NCI-H128 (cell line): ENCODE data around the gene NPTN.
"Not testable (repeated sequence)": the region's sequence is repeated elsewhere in the genome, so short reads cannot be mapped to it uniquely, and the experiment has no call there.

ENCODE experiments used
- DNase-seq: peaks from one replicate; lab custom pipeline; 2025; ENCODE audit not compliant: unreplicated experiment; lab: John Stamatoyannopoulos, UW

Gene NPTN

GRCh38 chr15:73633111-73633990, at the start of gene NPTN:
Gene NPTN, minus strand, starts transcription at chr15:73633389. Its CDS starts 174 bp downstream, at chr15:73633215.
- DNase-seq, result peak; percentile 89

GRCh38 chr15:73682600-73683090, 49.5 kb upstream of the NPTN start:
- DNase-seq, result no peak

GRCh38 chr15:73681856-73682599, 48.8 kb upstream of the NPTN start:
- no peak for DNase-seq

- DNase-seq, result no peak
These were observed 47.9 kb upstream of the NPTN start for GRCh38 chr15:73681063-73681462.

- DNase-seq, result no peak
These were observed 47.4 kb upstream of the NPTN start for GRCh38 chr15:73680549-73680948.

GRCh38 chr15:73679964-73680363, 46.8 kb upstream of the NPTN start:
- DNase-seq, result no peak

- no peak for DNase-seq
These were observed 46.0 kb upstream of the NPTN start for GRCh38 chr15:73679180-73679579.

- DNase-seq, result no peak
These were observed 45.3 kb upstream of the NPTN start for GRCh38 chr15:73678498-73678897.

- no peak for DNase-seq
These were observed 44.5 kb upstream of the NPTN start for GRCh38 chr15:73677733-73678132.

GRCh38 chr15:73677146-73677607, 44.0 kb upstream of the NPTN start:
- DNase-seq, result no peak

GRCh38 chr15:73674587-73674986, 41.4 kb upstream of the NPTN start:
- no peak for DNase-seq

GRCh38 chr15:73660455-73660854, 27.3 kb upstream of the NPTN start:
- no peak for DNase-seq

- no peak for DNase-seq
These were observed 25.5 kb upstream of the NPTN start for GRCh38 chr15:73658645-73659044.

GRCh38 chr15:73655724-73656123, 22.5 kb upstream of the NPTN start:
- no peak for DNase-seq

GRCh38 chr15:73654659-73655058, 21.5 kb upstream of the NPTN start:
- no peak for DNase-seq

- DNase-seq, result no peak
These were observed 17.4 kb upstream of the NPTN start for GRCh38 chr15:73650416-73651126.

- no peak for DNase-seq
These were observed 14.8 kb upstream of the NPTN start for GRCh38 chr15:73648014-73648295.

- no peak for DNase-seq
These were observed 14.2 kb upstream of the NPTN start for GRCh38 chr15:73647259-73648013.

GRCh38 chr15:73639464-73639863, 6.3 kb upstream of the NPTN start:
- not testable (repeated sequence) for DNase-seq

- DNase-seq, result no peak
These were observed 4.3 kb upstream of the NPTN start for GRCh38 chr15:73637527-73637926.

GRCh38 chr15:73633991-73634495, 854 bp upstream of the NPTN start:
- no peak for DNase-seq
